Stimulated activated CD8-positive, alpha-beta memory T cell treated with anti-CD3 and anti-CD28 coated beads, Interleukin-2, amount 100 ng/mL, for 48 hours (primary cell): ENCODE results near the gene PCBP2.
"Not testable (repeated sequence)": the region's sequence is repeated elsewhere in the genome, so short reads cannot be mapped to it uniquely, and the experiment has no call there.

Experiments
- DNase-seq, 2 donors: peaks; one replicate each; pipeline ENCODE4 v3.0.0-alpha.2; 2020; ENCODE audit warnings: low read depth in 2 of 2

Gene PCBP2

GRCh38 chr12:53451661-53452158 is at the start of gene PCBP2:
PCBP2 (plus strand) TSS chr12:53452102; CDS start chr12:53454801, 2,699 bp downstream.
- DNase-seq, result peak; percentile 94 to 95

- DNase-seq, result not testable (repeated sequence)
These were observed 49.6 kb upstream of the PCBP2 start for GRCh38 chr12:53402351-53402750.

- DNase-seq, result no peak
These were observed 49.0 kb upstream of the PCBP2 start for GRCh38 chr12:53402871-53403270.

GRCh38 chr12:53410951-53411350 is 41.0 kb upstream of the PCBP2 start:
- no peak for DNase-seq

GRCh38 chr12:53413485-53414204 is 38.3 kb upstream of the PCBP2 start:
- no peak for DNase-seq

DNA sequence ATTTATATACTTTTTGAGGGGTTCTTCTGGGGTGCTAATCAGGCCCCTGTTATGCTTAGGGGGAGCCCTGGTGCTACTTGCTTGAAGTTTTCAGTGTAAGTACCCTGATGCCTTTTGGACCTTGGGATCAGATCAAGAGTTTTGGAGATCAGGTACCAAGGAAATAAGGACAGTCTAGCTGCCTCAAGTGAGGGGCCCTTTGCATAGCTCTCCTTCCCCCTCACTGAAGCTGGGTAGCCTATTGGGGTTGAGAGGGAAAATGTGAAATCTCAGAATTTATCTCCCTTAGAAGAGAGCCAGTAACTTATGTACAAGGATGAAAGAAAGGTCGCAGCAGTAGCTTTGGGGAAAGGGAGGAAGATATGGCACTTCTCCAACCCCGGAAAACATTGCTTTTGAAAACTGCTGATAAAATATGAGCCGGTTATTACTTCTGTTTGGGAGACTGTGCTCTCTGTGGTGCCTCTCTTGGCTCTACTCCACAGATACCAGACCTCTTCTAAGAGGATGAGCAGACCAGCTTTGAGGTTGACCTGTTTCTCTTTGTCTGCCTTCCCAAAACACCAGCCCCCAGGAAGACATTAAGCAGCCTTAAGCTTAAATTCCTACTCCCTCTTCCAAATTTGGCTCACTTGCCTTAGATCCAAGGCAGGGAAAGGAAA is 37.0 kb upstream of the PCBP2 start:
- no peak for DNase-seq

DNA sequence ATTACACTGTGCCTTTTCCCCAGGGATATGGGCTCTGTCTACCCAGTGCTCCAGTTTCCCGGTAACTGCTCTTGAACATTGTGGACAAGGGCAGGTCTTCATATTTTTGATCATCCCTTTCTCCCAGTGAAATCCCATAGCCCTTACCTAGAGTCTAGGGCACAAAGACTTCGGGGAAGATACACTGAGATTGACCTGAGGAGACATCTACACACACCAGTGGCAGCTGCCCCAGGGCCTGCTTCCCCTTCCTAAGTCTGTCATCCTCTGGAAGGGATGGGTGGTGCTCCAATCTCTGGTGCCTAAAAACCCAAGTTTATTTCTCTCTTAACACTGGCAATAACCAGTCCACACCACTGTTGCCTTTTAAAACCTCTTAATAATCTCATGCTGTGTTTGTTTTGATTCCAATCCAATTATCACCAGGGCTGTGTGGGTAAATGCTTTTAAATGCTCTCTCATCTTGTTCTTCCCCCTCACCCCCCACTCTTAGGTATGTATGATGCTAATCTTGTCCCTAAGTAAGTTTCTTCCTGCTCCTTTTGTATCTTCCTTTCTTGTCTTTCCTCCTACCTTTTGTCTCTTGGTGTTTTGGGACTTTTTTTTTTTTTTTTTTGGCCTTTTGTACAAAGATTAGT is 36.0 kb upstream of the PCBP2 start:
- DNase-seq, result not testable (repeated sequence)

- not testable (repeated sequence) for DNase-seq
These were observed 34.5 kb upstream of the PCBP2 start for GRCh38 chr12:53417291-53417816.

DNA sequence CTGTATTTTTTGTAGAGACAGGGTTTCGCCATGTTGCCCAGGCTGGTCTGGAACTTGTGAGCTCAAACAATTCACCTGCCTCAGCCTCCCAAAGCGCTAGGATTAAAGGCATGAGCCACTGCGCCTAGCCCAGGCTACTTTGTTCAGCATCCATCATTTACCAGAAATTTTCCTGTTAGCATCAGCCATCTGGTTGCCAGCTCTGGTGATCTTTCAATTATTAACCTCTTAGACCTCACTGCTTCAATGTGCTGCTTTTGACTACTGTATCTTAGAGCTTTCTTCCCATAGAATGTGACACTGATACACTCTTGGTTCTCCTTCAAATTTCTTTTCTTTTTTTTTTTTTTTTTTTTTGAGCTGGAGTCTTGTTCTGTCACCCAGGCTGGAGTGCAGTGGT is 33.7 kb upstream of the PCBP2 start:
- no peak for DNase-seq

DNA sequence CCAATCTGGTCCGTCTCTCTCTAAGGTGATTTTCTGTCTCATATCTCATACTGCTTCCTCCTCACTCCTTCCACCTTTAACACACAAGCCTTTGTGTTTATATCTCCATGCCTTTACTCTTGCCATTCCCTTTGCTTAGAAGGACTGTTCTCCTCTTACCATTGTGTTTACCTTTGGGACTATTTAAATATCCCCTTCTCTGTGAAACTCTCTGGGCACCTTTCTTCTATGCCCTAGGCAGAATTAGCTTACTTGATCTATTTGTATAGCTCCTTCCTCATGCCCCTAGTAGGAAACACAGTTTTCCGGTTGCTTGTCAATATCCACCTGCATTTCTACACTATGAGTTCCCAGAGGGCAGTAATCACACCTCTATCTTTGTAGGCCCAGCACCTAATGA is 32.1 kb upstream of the PCBP2 start:
- DNase-seq, result no peak

- DNase-seq, result not testable (repeated sequence)
These were observed 29.7 kb upstream of the PCBP2 start for GRCh38 chr12:53422247-53422646.

DNA sequence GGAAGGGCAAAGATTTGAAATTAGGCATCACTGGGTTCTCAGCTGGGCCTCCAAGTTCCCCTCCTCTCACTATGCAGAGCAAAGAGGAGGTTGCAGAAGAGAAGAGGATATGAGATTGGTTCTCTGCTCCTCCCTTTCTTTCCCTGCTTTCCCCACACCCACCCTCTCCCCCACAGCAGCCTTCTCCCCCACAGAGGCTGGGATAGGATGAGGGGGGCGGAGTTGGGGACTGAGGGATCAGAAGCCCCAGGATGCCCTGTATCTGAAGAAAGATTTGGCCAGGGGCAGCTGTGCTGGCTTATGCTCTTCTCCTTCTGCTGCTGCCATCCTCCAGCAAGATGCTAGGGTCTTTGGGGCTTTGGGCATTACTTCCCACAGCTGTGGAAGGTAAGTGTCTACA is 28.3 kb upstream of the PCBP2 start, which contains the start of gene AMHR2:
Gene AMHR2, plus strand, starts transcription at position 259 of the 400 bp plus-strand sequence. Its CDS starts 80 bp downstream, at position 339.
- no peak for DNase-seq

DNA sequence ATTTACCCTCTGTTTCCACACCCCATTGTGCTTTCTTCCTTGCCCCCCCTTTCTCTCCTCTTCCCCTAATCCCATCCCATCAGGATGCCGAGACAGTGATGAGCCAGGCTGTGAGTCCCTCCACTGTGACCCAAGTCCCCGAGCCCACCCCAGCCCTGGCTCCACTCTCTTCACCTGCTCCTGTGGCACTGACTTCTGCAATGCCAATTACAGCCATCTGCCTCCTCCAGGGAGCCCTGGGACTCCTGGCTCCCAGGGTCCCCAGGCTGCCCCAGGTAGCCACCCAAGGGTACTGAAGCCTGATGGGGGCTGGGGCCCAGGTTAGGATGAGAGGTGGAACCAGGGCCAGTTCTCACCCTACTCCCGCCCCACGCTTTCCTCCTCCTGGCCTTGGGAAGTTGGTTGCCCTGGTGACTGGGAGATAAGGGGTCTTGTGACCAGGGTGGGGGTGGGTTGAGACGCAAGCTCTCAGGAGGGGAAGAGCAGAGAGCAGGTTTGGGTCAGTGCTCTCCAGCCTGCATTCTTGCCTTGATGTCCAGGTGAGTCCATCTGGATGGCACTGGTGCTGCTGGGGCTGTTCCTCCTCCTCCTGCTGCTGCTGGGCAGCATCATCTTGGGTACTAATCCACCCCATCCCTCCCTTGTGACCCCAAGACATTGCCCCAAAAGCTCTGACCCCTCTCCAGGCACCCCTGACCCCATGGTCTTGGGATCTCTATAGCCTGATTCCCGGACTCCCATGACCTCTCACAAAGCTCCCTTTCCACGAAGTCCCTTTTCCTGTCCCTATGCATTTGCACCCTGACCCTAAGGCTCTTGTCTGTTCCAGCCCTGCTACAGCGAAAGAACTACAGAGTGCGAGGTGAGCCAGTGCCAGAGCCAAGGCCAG is 27.0 kb upstream of the PCBP2 start:
- no peak for DNase-seq

DNA sequence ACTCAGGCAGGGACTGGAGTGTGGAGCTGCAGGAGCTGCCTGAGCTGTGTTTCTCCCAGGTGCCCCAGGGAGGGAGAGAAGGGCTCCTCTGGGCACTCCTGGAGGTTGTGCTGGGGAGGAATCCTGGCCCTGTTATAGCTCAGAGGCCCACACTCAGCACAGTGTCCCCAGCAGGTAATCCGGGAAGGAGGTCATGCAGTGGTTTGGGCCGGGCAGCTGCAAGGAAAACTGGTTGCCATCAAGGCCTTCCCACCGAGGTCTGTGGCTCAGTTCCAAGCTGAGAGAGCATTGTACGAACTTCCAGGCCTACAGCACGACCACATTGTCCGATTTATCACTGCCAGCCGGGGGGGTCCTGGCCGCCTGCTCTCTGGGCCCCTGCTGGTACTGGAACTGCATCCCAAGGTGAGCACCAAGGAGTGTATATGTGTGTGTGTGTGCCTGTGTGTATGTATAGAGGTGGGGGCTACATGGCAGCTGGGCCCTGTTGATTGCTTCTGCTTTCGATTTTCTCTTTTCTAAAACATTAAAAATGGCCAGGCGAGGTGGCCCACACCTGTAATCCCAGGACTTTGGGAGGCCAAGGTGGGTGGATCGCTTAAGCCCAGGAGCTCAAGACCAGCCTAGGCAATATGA is 26.3 kb upstream of the PCBP2 start:
- DNase-seq, result no peak

DNA sequence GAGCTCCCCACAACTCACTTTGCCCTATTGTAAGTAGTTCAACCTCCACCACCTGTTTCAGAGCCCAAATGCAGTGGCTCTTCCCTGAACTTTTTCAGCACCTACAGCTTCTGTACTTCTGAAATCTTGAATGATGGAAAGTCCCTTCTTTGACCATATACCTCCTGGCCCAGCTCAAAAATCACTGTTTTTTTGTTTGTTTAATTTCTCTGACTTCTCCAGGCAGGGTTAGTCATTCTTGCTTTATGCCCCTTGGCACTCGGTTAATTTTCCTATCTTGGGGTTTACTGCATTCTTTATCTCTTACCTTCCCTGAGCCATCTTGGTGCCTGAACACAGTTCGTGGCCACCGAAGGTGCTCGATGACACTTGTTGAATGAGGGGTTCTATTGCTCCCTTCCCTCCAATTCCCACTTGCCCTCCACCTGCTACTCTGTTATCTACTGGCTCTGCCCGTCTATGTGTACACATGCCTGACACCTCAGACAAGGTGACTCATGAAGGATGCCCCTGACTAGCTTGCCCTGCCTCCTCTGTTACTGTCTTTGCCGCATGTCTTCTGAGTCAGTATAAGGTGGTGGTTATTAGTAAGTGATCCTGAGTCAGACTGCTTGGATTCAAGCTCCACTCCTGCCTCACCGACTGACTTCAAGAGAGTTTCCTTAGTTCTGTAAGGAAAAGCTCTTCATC is 23.9 kb upstream of the PCBP2 start:
- DNase-seq, result no peak

GRCh38 chr12:53428741-53429140 is 23.2 kb upstream of the PCBP2 start:
- no peak for DNase-seq

DNA sequence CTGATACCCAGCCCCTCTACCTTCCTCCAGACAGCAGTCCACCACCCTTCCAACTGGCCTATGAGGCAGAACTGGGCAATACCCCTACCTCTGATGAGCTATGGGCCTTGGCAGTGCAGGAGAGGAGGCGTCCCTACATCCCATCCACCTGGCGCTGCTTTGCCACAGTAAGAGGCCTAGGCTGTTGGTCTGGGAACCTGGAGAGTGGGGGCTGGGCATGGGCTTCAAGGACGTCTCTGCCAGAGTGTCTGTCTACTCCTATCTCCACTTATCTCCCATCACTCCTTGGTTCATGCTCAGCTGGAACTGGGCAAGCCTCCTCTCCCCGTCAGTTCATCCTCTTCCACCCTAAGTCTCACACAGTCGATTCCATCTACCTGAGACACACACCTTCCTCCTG is 21.8 kb upstream of the PCBP2 start:
- DNase-seq, result no peak

GRCh38 chr12:53431187-53431586 is 20.7 kb upstream of the PCBP2 start:
- DNase-seq, result no peak

GRCh38 chr12:53435326-53435725 is 16.6 kb upstream of the PCBP2 start:
- not testable (repeated sequence) for DNase-seq

- not testable (repeated sequence) for DNase-seq
These were observed 12.3 kb upstream of the PCBP2 start for GRCh38 chr12:53439582-53439981.
